HPDE6-E6E7 (cell line): ENCODE data around the gene ASIC4.
A peak's percentile ranks its signal among the peaks of the same experiment; 100 is the strongest.

Experiments used
- DNase-seq: peaks from one replicate; pipeline ENCODE4 v3.0.0; 2011; ENCODE audit warnings: missing footprints; ENCODE audit errors: extremely low spot score

Gene ASIC4

DNA sequence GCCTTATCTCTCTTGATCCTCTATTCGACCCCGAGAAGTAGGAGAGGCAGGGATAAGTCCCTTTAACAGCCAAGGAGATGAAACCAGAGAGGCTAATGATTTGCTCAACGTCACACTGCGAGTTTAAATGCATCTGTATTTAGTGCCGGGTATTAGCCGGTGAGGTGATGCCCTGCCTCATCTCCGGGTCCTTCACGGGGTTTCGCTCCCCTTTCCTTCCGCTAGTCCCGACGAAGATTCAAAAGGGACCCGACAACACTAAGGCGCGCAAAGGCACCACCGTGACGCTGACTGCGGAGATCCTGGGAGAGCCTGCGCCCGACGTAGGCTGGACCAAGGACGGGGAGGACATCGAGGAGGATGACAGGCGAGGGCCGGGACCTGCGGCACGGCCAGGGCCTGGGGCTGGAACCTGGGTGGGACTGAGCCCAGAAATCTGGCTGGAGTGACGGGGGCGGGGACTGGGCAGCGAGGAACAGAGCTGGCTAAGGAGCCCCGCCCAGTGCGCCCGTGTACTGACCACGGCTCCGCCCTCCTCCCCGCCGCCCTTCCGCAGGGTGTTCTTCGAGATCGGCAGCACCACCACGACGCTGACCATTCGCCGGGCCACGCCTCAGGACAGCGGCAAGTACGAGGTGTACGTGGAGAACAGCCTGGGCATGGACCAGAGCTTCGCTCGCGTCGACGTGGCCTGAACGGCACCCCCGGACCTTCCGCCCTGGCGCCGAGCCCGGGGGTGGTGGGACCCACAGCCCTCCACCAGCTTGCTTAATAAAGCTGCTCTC lies 16.6 kb upstream of the ASIC4 start:
- peak; percentile 66 for DNase-seq

DNA sequence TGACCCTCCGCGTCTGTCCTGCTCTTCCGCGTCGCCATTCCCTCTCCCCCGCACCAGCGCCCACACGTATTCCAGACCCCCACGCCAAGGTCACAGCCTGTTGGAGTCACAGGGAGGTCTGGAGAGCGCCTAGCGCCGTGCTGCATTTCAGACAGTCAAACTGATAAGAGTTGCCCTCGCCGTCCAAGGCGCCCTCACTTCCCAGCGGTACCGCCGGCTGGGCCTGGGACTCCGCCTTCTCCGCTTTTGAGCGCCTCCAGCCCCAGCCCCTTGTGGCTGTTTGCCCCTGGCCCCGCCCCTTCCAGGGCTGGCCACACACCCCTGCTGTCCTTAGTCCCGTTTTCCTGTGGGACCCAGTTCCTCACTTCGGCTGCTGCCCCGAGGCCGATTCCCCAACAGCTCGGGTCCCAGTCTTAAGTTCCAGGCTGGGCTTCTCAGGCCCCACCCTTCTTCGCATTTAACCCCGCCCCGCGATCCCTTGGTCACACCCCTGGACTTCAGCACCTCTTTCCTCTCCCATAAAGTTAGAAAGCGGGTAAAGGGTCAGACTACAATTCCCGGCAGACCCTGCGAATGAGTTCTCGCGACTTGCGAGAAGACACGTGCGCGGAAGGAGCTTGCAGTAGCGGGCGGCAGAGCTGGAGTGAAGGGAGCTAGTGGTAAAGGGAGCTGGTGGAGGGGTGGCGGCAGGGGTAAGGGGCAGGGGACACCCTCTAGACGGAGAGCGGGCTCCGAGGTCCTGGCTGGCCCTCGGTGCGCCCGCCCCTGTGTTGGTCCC lies 15.8 kb upstream of the ASIC4 start, which contains the start of gene GMPPA:
GMPPA (plus strand) TSS at position 612 of the 778 bp plus-strand sequence. CDS start 1,085 bp downstream, outside the sequence.
- DNase-seq, result peak; percentile 99

DNA sequence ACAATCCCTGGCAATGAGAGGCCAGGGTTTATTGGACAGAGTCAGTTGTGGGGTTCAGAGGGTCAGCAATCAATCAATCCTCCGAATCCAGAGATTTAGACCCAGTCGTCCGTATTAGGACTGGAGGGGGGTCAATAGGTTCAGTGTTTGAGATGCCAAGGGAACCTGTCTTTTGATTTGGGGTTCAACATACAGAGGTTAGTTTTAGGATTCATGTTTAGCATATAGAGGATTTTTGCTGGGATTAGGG lies 15.3 kb upstream of the ASIC4 start:
- DNase-seq, result no peak

DNA sequence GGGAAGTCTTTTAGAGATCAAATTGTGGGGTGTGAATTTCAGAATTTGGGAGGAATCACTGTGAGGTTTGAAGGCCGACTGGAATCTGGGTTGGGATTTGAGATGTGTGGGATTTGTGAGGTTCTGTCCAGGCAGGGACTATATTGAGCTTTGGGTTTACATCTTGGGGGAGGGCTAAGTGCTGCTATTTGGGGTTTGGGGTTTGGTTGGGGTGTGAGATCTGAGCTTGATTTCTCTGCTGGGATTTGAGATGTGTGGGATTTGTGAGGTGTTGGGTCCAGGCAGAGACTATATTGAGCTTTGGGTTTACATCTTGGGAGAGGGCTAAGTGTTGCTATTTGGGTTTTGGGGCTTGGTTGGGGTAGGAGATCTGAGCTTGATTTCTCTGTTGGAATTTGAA lies 14.7 kb upstream of the ASIC4 start:
- no peak for DNase-seq

DNA sequence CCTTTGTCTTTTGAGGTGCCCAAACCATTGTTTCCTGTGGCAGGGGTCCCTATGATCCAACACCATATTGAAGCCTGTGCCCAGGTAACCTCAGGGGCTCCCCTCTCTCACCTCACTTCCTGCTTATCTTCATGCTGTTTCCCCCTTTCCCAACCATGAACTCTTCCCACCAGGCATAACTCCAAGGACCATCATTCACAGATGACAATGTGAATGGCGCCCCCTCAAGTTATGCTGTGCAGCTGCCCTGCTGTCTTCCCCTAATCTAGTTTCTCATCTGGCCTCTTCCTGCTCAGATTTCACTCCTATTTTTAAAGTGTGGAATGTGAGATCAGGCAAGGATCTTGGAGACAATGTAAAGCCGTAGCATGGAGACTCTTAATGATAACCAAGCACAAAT lies 14.1 kb upstream of the ASIC4 start:
- DNase-seq, result no peak

DNA sequence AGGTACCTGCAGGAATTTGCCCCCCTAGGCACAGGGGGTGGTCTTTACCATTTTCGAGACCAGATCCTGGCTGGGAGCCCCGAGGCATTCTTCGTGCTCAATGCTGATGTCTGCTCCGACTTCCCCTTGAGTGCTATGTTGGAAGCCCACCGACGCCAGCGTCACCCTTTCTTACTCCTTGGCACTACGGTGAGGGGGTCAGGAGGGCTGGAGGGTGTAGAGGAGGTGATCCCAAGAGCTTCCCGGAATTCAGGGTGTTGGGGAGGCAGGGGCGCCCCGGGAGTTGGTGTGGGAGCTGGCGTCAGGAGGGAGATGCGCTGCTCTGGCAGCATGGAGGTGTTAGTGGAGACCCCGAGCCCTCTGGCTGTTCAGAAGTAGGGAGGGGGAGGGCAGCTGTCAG lies 12.4 kb upstream of the ASIC4 start:
- DNase-seq, result no peak

DNA sequence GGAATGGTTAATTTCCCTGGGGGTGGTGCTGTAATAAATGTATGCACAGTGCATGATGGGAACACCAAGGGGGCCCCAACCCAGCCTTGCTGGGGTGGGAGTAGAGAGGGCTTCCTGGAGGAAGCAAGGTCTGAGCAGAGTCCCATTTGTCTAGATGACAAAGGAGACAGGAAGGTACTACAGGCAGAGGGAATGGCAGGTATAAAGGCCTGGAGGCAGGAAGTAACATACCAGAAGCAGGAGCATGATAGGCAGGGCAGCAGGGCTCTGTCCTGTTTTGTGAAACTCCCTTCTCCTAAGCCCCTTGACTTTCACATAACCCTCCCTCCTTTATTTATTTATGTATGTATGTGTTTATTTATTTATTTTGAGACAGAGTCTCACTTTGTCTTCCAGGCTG lies 11.7 kb upstream of the ASIC4 start:
- no peak for DNase-seq

DNA sequence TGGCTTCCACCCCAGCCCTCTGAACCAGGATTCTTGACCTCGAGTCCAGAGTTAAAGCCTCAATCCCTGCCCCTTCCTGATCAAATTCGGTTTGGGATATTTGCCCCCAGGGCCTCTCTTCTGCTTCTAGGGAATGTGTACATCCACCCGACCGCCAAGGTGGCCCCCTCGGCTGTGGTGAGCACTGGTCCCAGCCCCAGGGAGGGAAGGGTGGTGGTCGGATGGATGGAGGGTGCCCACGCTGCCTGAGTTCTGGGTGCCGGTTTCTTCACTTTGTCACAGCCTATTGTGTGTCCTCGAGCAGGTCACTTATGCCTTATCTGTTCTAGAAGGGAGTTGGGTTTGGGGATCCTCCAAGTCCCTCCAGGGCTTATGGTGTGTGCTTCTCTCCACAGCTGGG lies 8.7 kb upstream of the ASIC4 start:
- no peak for DNase-seq

DNA sequence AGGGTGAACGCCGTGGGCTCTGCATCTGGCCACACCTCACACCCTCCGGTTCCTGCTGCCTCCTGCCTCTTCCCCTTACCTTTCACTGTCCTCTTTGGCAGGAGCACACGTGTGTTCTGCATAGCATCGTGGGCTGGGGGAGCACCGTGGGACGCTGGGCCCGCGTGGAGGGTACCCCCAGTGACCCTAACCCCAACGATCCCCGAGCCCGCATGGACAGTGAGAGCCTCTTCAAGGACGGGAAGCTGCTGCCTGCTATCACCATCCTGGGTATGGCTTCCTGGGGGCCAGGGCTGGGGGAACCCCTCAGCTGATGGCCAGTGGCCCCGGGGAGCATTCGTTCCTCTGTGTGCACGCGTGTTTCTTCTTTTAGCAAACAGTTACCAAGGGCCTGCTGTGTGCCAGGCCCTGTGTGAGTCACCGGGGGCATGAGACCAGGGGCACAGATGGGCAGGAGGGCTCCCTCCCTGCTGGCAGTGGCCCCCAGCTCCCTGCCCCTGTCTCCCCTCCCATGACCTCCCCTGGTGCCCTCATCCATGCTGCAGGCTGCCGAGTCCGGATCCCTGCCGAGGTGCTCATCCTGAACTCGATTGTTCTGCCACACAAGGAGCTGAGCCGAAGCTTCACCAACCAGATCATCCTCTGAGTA lies 8.0 kb upstream of the ASIC4 start:
- no peak for DNase-seq

DNA sequence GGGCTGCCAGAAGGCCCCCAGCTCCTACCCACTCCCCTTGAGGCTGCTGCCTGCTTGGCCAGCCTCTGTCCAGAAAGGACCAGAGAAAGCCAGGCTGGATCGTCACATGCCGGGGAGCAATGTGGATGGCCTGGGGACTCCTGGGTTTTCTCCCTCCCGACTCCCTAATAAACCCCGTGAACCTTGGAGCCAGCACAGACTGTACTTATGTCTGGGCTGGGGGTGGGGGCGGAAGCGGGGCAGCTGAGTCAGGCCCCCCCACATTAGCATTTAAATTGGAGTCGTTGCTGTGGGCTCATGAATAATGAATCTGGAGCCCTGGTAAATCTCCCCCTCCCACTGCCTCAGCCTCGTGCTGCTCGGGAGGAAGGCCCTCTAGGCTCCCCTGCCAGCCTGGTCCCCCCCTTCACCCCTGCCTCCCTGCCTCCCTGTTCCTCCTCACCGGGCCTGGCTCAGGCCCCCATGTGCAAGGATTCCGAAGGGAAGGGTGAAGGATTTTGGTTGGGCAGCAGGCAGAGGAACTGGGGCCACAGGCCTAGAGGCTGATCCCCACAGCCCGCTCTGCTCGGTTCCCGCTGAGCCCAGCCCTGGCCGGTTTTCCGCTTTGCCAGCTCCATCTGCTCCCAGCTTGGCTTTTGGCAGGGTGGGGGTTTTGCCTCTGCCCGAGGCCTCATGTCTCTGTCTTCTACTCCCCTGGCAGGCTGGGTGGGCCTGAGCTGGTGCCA lies 7.3 kb upstream of the ASIC4 start:
- DNase-seq, result no peak

DNA sequence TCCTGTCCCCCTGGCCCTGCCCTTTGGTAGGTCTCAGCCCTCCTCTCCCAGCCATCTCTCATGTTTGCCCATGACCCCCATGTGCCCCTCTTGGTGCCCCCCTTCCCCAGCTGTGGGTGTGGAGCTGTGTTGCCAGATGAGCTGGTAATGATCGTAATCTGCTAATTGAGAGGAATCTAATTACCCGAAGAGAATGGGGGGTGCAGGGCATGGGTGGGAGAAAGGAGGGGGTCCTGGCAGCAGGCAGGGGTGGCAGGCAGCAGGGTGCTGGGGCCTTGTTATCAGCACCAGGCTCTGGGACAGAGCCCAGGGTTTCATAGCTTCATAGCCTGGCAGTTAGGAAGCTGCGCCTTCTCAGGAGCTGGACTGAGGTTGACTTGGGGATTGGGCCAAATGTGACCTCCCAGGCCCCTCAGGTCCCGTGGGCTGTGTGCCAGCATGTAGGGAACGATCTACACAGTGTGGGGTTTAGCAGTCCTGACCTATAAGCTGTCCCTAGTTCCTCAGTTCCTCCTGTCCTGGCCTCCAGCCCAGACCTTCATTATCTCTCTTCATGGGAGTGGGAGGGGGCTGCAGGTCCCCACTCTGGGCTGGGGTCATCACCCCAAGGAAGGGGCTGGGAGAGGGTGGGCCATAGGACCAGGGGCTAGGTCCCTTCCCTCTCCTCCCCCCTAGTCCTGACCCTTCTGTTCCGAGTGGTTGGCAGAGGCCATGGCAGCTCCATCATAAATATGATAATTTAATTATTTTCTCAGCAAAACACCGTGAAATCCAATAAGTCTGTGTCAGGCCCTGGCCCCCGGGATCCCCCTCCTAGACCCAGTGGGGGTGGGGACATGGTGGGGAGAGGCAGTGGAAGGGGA lies 6.5 kb upstream of the ASIC4 start:
- DNase-seq, result no peak

DNA sequence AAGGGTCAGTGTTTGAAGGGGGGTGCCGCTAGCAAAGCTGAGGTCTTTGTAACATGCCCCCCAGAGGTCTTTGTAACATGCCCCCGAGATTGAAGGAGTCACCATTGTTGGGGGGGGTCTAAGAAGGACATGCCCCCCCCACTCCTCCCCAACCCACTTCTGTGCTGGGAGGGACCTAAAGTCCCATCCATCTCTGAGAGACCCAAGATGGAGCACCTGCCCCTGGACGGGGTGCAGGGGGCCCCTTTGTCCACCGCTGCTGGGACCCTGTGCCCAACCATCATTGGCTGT lies 5.9 kb upstream of the ASIC4 start:
- DNase-seq, result no peak

DNA sequence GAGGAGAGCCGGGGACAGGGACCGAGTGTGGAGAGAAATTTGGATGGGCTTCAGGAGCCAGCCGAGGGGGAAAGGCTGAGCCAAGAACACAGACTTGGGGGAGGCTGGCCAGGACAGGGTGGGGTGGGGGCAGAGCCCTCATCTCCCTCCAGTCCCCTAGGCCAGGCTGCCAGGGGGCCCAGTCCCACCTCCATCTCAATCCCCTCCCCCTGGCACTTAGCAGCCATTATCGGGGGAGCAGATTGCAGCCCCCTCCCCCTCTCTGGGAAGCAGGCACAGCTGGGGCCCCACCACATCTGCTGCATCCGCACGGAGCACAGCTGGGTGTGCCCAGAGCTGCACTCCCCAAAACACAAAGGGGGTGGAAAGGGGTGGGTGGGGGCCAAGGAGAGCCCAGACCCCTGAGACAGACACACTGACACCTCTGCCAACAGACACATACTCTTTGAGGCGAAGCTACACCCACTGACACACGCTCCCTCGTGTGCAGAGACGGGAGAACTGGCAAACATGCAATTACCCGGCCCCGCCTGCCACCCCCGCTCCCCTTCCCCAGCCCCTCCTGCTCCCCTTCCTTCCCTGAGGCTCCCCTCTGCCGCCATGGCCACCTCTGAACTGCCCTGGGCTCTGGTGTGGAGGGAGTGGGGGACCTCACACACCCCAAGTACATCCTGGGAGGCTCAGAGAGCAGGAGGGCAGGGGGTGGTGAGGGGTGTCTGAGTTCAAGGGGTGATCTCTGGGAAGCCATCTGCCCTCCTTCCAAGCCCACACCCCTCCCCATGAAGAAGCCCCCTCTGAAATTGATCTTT lies 5.1 kb upstream of the ASIC4 start:
- DNase-seq, result no peak

DNA sequence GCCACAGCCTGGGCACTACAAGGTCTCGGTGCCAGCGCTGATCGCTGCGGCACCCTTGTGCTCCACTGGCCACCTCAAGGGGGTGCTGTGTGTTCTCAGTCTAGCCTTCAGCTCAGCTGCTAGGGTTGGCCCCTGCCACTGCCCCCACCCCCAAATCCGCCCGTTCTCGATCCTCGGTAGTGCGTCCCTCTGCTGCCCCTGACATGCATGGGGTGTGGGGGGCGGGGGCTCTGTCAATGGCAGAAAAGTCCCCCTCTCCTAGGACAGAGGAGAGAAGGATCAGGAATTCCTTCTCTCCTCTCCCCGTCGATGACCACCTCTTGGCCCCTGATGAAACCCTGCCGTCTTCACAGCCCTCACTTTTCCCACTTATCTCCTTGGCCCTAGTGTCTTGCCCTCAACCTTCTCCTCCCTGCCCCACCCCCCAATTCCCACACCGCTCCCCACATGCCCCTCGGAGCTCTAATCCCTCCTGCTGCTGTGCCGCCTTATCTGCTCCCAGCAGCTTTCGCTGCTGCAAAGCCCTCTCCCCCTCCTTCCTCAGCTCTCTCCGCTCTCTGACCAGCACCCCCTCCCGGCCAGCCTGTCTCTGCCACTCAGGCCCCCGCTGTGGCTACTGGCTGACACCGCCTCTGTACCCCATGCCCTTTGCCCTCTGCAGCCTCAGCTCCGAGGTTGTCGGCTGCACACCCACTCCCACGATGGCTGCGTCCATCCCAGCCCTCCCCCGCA lies 4.3 kb upstream of the ASIC4 start:
- peak; percentile 53 for DNase-seq

DNA sequence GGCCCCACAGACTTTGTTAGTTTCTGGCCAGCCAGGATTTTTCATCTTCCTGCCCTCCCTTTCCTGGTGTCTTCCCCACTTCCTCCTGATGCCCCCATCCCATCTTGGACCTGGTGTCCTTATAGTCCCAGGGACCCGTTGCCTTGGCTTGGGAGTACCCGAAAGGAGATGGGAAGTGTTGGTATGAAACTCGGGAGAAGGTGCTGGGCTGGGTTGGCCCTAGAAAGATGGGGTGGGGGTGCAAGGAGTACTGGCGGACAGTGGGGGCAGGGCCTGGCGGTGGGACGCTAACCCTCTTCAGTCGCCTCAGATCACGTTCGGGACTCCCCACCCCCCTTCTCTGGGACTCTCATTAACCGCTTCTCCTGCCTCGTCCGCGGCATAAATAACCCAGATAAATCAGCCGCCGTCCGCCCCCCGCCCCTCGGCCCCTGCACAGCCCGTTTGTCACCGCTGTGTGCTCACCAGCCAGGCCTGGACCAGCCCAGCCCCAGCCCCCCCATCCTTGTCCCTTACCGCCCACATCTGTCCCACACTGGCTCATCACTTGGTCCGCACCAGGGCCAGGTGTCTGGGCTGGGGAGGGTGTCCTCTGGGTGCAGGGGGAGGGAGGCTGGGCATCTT lies 3.7 kb upstream of the ASIC4 start:
- DNase-seq, result no peak

DNA sequence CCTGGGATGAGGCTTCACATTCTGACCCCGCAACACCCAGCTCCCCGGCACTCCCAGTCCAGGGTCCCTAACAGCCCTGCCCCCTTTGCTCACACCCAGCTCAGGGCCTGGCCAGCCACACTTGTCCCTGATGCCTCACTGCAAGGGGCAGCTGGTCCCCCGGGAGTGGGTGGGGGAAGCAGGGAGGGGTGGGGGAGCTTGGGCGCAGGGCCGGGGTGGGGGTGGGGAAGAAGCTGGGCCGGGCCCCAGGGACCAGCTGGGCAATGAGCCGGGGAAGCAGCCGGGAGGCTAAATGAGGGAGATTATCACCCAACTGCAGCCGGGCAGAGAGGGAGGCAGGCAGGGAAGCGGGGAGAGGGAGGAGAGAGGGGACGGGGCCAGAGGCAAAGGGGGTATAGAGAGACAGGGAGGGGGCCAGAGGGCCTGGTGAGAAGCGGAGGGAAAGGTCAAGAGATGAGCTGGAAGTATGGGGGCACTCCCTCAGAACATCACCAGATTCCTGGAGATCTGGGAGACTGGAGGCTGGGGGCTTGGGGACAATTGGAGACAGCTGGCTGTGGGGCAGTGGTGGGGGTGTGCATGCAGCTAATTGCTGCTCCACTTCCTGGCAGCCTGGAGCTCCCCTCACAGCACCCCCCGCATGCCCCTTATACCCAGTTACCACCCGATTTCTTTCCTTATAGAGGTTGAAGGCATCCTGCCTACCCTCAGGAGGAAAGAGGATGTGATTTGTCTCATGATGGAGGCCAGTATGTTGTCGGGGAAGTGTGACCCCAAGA lies 2.5 kb upstream of the ASIC4 start:
- DNase-seq, result no peak

DNA sequence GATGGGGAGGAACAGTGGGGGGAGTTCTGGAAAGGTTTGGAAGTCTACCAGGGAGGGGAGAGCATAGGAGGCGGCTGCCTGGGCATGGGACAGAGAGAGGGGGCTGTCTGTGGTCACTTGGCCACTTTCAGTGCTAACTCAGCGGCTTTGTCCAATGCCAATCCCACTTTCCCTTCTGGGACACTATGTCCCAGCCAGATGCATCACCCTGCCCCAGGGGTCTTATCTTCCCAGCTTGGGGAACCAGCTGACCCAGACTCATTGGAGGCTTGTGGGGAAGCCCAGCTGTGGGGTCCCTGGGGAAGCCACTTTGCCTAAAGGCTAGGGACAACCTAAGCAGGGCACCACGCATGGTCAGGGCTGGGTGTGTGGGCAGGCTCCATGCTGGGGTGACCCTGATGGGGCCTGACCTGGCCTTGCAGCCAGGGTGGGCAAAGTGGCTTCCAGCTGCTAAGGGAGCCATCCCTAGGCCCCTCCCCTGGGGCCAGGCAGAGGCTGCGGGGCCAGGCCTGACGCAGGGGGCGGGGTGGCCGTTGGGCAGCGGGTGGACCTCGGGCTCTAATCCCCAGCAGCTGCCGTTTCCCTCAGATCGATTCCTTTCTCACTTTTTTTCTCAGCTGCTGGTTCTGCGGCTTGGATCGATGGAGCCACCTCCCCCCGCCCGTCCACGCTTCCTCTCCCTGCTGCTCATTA lies 1.6 kb upstream of the ASIC4 start:
- no peak for DNase-seq

DNA sequence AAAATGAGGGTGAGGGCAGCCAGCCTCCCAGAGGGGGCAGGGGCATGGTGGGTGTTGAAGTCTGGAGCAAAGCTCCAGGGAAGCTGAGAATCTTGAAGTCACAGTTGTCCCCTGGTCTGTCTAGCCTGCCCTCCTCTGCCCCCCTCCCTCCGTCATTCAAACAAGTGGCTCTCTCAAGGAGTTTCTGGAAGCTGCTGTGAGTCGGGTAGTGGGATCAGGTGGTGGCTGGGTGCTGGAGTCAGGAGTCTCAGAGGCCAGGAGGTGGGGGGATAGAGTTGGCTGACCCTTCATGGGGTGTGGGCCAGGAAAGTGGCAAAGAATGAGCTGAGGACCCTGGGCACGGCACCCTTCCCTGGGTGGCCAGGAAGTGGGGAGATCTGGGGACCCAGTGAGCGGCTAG lies 495 bp upstream of the ASIC4 start:
- DNase-seq, result no peak
